ENCODE measurements around the gene PPEF2.
"Not testable (repeated sequence)": the region's sequence is repeated elsewhere in the genome, so short reads cannot be mapped to it uniquely, and the experiment has no call there.

PPEF2 gene

DNA sequence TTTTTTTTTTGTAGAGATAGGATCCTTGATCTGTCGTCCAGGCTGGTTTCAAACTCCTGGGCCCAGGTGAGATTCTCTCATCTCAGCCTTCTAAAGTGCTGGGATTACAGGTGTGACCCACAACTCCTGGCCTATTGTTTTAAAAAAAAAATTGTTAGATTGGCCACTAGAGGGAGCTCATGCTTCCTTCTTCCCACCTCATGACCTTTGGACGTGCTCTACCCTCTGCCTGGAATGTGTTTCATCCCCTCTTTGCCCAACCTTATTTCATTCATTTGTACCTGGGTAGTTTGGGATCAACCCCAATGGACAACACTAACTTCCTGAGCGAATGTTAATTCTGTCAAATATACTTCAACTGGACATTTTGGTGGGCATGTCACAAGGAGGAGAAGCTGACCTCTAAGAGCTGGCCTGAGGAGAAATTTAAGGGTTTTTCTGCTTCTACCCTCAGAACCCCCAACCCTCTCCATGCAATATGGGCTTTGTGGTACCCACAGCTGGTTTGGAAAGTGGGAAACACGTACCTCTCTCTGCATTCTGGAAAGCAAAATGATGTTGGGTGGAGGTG, 6.4 kb downstream of the PPEF2 start:
- DNase-seq: no peak

- no peak for DNase-seq
Measured at GRCh38 chr4:75892508-75892907, 9.7 kb downstream of the PPEF2 start.

DNA sequence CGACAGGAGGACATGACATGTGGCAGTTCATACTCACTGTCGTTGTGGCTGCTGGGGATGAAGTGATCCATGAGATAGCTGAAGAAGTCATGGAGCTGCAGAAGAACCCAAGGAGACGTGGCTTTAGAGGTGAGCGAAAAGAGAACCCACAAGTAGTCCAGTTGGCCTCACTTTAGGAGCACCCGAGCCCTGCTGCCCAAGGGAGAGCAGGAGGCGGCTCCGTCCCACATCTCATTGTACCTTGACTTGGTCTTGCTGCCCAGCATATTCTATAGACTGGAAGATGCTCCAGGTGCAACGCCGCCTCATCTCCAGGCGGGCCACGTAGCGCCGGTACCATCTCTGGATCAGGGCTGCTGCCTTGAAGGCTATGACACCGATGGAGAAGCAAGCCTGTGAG, 10.6 kb downstream of the PPEF2 start:
- no peak for DNase-seq

GRCh38 chr4:75889537-75890199, 12.6 kb downstream of the PPEF2 start:
- no peak for DNase-seq

GRCh38 chr4:75886104-75886503, 16.1 kb downstream of the PPEF2 start:
- no peak for DNase-seq

DNA sequence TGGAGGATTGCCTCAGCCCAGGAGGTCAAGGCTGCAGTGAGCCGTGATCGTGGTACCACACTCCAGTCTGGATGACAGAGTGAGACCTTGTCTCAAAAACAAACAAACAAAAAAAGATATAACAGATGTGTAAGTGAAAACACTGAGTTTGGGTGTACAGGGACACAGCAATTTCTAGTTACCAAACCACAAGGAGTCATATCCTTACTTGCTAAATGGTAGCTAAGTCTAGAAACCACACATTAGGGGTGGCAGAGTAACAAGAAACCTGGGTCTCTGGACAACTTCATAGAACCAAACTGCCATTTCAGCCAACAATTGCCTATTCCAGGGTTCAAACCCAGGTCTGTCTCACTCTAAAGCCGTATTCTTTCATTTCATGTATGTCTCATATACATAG, 20.8 kb downstream of the PPEF2 start:
- no peak for DNase-seq

DNA sequence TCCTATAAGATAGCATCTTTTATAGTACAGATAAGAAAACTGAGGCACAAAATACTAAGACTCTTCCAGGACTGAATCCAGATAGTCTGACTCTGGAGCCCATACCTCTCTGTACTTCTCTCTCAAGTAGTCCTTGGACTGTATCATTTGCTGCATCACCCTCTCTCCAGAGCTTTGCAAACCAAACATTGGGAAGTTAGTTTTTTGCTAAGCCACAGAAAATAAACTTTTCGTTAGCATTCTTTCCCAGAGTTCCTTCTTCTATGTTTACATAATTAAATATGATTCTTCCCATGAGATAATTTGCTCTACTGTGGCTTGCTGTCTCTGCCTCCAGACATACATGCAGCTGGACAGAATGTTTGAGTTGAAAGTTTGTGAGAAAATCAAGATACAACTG, 22.0 kb downstream of the PPEF2 start:
- no peak for DNase-seq

DNA sequence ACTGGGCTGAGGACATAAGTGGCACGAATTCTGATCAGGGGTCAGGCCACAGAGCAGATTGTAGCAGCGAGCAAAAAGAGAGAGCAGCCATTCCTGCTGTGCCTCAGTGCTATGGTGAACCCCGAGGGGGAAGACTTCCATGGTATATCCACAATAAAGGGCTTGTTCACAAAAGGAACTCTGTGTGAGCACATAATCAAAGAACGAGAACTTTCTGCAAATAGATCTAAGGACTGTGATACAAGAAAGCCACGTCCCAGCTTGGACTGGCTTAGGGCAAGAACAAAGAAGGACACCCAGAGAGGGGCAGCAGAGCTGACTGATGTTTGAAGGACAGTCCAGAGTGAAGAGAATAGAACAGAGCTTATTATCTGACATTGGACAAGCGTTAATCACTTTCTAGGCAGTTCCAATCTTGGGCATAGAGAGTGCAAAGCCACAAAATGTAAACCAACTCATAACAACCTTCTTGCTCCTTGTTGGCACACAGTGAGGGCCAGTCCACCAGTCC, 24.0 kb downstream of the PPEF2 start:
- no peak for DNase-seq

- DNase-seq: no peak
Measured at GRCh38 chr4:75876218-75876617, 26.0 kb downstream of the PPEF2 start.

DNA sequence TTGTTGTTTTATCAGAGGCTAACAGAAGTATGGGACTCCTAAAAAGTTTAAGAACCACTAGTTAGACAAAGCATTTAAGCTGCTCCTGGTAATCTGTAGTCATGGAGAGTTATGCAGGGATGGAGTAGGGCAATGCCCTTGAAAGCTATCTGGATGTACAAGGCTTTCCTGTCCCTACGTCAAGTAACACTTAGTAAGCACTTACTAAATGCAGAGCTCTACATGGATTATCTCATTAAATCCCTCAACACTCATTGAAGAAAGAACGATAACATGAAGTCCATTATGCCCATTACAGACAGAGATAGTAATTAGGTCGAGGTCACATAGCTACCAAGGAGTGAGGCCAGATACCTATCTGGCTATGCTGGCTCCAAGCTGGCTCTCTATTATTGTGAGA, 33.2 kb downstream of the PPEF2 start:
- no peak for DNase-seq

DNA sequence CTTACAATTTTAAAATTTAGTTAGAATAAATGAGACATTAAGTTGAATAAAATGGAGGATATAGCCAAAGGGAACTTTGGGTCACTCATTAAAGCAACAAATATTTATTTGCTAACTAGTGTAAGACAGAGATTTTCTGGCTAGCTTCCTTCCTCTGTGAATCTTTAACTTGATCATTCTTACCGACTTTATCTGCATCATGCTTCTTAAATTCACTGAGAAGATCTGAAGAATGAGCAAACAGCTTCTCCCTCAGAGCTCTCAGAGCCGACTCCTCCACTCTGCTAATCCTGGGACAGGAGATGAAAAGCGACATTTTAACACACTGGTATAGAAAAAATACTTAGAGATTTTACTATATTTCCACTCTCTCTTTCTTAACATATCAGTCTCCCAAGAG, 35.1 kb downstream of the PPEF2 start:
- no peak for DNase-seq

- no peak for DNase-seq
Measured at GRCh38 chr4:75860606-75861005, 41.6 kb downstream of the PPEF2 start.

- DNase-seq: no peak
Measured at GRCh38 chr4:75858721-75859120, 43.5 kb downstream of the PPEF2 start.

DNA sequence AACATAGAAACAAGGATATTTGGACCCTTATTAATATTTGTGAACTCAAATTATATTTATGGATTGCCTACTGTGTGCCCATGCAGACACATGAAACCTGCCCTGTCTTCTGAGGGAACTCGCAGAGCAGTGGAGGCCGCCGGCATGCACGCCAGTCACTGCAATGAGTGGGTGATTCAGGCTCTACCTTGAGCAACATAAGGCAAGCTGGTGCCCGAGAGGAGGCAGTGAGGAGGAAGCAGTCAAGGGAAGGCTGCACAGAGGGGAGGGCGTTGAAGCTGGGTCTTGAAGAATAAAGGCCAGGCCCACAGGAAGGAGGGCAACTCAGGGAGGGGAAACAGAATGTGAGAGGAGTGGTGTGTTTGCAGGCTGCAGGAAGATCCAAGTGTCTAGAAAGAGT, 52.8 kb downstream of the PPEF2 start:
- DNase-seq: no peak

- DNase-seq: no peak
Measured at GRCh38 chr4:75848891-75849290, 53.4 kb downstream of the PPEF2 start.

- not testable (repeated sequence) for DNase-seq
Measured at GRCh38 chr4:75848171-75848760, 54.0 kb downstream of the PPEF2 start.

DNA sequence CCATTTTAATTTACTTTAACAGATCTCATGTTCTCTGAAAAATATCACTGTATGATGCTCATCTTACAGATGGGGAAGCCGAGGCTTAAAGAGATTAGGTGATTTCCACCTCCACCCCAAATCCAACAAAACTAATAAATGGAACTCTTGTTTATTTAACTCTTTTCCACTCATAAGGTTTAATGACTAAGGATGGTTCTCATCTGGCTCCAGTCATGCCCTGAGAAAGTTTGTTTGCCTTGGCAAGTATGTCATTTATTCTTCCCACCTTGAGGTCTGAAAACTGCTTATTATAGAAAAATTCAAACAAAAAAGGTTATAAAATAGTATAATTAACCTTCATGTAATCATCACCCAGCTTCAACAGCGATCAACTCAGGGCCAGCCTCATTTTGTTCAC, 56.3 kb downstream of the PPEF2 start:
- no peak for DNase-seq

DNA sequence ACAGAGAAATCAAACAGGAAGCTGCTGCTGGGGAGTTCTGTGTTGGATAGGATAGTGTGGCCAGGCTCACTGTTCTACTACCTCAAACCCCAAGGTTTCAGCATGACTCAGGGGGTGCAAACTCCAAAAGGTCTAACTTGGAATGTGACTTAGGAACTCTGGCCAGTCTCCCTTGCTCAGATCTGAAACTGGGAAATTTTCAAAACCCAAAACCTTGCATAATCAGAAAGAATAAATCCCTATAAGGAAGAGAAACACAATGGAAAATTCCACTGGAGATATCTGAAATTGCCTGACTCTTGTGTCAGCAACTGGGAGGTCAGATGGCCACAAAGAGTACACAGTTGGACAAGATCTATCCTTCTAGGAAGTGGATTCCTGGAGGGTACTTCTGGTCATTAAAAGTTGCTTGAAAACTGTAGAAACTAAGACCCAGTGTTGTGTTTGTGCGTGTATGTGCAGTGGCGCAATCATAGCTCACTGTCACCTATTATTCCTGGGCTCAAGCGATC, 58.0 kb downstream of the PPEF2 start:
- DNase-seq: no peak

DNA sequence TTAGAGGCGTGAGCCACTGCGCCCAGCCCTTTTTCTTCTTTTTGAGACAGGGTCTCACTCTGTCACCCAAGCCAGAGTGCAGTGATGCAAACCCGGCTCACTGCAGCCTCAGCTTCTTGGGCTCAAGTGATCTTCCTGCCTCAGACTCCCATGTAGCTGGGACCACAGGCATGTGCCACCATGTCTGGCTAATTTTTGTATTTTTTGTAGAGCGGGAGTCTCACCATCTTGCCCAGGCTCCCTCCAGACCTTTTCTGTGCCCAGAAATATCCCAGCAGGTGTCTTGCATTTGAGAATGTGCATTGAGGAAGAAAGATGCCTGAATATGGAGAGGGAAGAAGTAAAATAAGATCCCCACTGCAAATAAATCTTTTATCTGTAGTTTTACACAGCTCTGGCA, 58.7 kb downstream of the PPEF2 start:
- DNase-seq: no peak

- no peak for DNase-seq
Measured at GRCh38 chr4:75841641-75842520, 60.4 kb downstream of the PPEF2 start.

DNA sequence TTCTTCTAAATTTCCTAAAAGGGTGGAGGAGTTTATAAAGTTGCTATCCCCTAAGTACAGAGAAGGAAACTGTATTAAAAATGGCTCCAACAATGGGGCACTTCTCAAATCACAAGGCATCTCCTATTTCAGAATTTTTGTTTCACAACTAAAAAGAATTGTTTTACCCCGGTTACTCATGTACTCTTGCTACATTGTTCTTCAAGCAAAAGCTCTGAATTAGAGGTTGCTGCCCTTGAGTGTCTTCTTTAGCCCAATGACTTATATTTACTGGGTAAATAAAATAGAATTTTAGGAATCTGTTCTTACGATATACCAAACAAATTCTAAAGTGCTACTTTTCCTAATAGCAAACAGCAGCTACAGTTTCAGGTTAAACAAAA, 67.5 kb downstream of the PPEF2 start:
- no peak for DNase-seq

DNA sequence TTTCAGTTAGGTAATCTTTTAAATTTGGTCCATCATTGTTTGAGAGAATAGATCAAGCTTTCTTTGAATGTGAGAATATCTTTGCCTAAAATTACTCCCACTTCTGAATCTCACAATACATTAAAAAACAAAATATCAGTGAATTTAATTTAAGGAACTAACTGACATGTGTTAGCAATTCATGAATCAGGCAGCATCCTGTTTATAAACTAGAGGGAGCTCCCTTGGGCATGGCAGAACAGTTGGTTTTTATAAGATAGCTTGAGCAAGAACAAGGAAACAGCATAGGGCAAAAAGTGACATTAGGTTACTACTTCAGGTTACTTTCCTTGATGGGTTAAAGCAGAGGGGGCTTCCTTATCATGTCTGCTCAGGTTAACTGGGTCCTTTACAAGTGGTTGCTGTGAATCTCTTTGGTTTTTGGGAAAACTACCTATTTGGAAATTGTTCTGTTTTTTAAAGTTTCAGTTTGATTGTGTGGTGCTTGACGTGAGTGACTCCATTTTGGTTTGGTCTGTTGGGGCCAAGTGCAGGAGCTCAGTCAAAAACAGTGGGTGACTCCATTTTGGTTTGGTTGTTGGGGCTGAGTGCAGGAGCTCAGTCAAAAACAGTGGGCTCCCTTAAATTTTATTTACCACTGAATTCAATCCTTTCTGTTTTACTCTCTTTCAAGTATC, 68.0 kb downstream of the PPEF2 start:
- DNase-seq: no peak
